HepG2 (cell line): Measurements from ENCODE around the gene HINT1. TPM values are rescaled to one million over a fixed set of nuclear protein-coding genes. Genes with fewer than 3 reads are reported as not detected.

ENCODE experiments used
- ARHGAP35 ChIP-seq: sonication (generic); formaldehyde crosslinking; IDR thresholded peaks from 2 replicates; pipeline ENCODE4 v1.9.0; 2022; ENCODE audit warnings: mild to moderate bottlenecking, inconsistent platforms, moderate library complexity, missing genetic modification reagents, borderline replicate concordance
- ARID3A ChIP-seq: IDR thresholded peaks from 2 replicates; pipeline ENCODE4 v1.6.1; 2012; ENCODE audit warnings: low read depth, low read length, improper control_type of control experiment
- CBX5 ChIP-seq: sonication (generic); formaldehyde crosslinking; IDR thresholded peaks from 2 replicates; pipeline ENCODE4 v1.4.0; 2020; ENCODE audit warnings: missing genetic modification reagents, borderline replicate concordance
- CEBPB ChIP-seq: IDR thresholded peaks from 2 replicates; pipeline ENCODE4 v1.6.1; 2011; ENCODE audit warnings: low read depth, low read length, improper control_type of control experiment, borderline replicate concordance
- CHCHD3 ChIP-seq: sonication (generic); formaldehyde crosslinking; IDR thresholded peaks from 2 replicates; pipeline ENCODE4 v1.8.0; 2022; ENCODE audit warnings: mild to moderate bottlenecking, missing genetic modification reagents, moderate library complexity
- CSRNP1 ChIP-seq: sonication (generic); formaldehyde crosslinking; IDR thresholded peaks from 2 replicates; pipeline ENCODE4 v1.8.1; 2023; ENCODE audit warnings: mild to moderate bottlenecking, missing genetic modification reagents
- GABPA ChIP-seq, 2 experiments: IDR thresholded peaks; 2 replicates each; pipeline ENCODE4 v1.6.1; 2011 to 2016; ENCODE audit warnings: low read depth in 2 of 2, low read length in 1 of 2, missing biosample characterization in 1 of 2, missing genetic modification characterization in 1 of 2
- HCFC1 ChIP-seq: fragments of 150-350 bp; IDR thresholded peaks from 2 replicates; pipeline ENCODE4 v1.6.1; 2014; ENCODE audit warnings: low read depth, low read length
- HES4 ChIP-seq: sonication (generic); formaldehyde crosslinking; IDR thresholded peaks from 2 replicates; pipeline ENCODE4 v1.9.0; 2021; ENCODE audit warnings: mild to moderate bottlenecking, missing genetic modification reagents, borderline replicate concordance
- HNRNPH1 ChIP-seq: fragments of 200-400 bp; formaldehyde crosslinking; optimal IDR thresholded peaks from 2 replicates; pipeline ENCODE3; 2017; ENCODE audit warnings: mild to moderate bottlenecking, low read depth, low read length
- ISL2 ChIP-seq: sonication (generic); formaldehyde crosslinking; IDR thresholded peaks from 2 replicates; pipeline ENCODE4 v1.5.0; 2020; ENCODE audit warnings: missing genetic modification reagents
- LBX2 ChIP-seq: sonication (generic); formaldehyde crosslinking; IDR thresholded peaks from 2 replicates; pipeline ENCODE4 v1.5.0; 2020; ENCODE audit warnings: missing genetic modification reagents, mild to moderate bottlenecking, borderline replicate concordance
- MXD4 ChIP-seq: IDR thresholded peaks from 2 replicates; pipeline ENCODE4 v1.6.1; 2016; ENCODE audit warnings: mild to moderate bottlenecking, missing biosample characterization, missing genetic modification reagents
- NAIF1 ChIP-seq: sonication (generic); formaldehyde crosslinking; IDR thresholded peaks from 2 replicates; pipeline ENCODE4 v1.5.0; 2020; ENCODE audit warnings: mild to moderate bottlenecking, missing genetic modification reagents, borderline replicate concordance
- SMYD3 ChIP-seq: sonication (generic); formaldehyde crosslinking; IDR thresholded peaks from 2 replicates; pipeline ENCODE4 v1.8.1; 2023; ENCODE audit warnings: mild to moderate bottlenecking, missing genetic modification reagents
- SNAPC2 ChIP-seq: sonication (generic); formaldehyde crosslinking; IDR thresholded peaks from 2 replicates; pipeline ENCODE4 v1.8.1; 2022; ENCODE audit warnings: mild to moderate bottlenecking, missing genetic modification reagents
- SP4 ChIP-seq: sonication (generic); formaldehyde crosslinking; IDR thresholded peaks from 2 replicates; pipeline ENCODE4 v1.8.1; 2023; ENCODE audit warnings: mild to moderate bottlenecking, missing genetic modification reagents
- TMF1 ChIP-seq: sonication (generic); formaldehyde crosslinking; IDR thresholded peaks from 2 replicates; pipeline ENCODE4 v1.8.1; 2022; ENCODE audit warnings: low read depth, missing genetic modification reagents
- ZNF24 ChIP-seq: fragments of 450-650 bp; IDR thresholded peaks from 2 replicates; pipeline ENCODE4 v1.6.1; 2017; ENCODE audit warnings: antibody characterized with exemption, mild to moderate bottlenecking
- ZNF576 ChIP-seq: sonication (generic); formaldehyde crosslinking; IDR thresholded peaks from 2 replicates; pipeline ENCODE4 v1.4.0; 2020; ENCODE audit warnings: mild to moderate bottlenecking, missing genetic modification reagents
- ZNF670 ChIP-seq: sonication (generic); formaldehyde crosslinking; IDR thresholded peaks from 2 replicates; pipeline ENCODE4 v1.8.0; 2022; ENCODE audit warnings: mild to moderate bottlenecking, missing genetic modification reagents, borderline replicate concordance
- ZNF740 ChIP-seq: sonication (generic); formaldehyde crosslinking; IDR thresholded peaks from 2 replicates; pipeline ENCODE4 v1.4.0; 2020; ENCODE audit warnings: missing genetic modification reagents
- polyA plus RNA-seq, 8 experiments: library from polyadenylated mRNA; depleted of rRNA in 3 of 8; stranded (reverse) in 7 of 8; unstranded in 1 of 8; fragments of >200 nt; fragmentation: Illumina TruSeq in 4 of 8; extraction: Trizol in 4 of 8; gene quantifications; 2 replicates each; pipeline versions ENCODE4 v1.2.1 to v1.2.3, GENCODE V29; 2011 to 2016; ENCODE audit warnings: low read depth in 4 of 8, missing spikeins in 1 of 8, mixed read lengths in 1 of 8; ENCODE audit not compliant: insufficient read depth in 1 of 8
- total RNA-seq, 5 experiments: library from RNA; depleted of rRNA; stranded (reverse); fragments of >200 nt; fragmentation: Illumina TruSeq; extraction: Trizol; gene quantifications; 2 replicates each; pipeline ENCODE4 v1.2.3, GENCODE V29; 2016; ENCODE audit warnings: low read depth in 1 of 5

Gene HINT1
- total and polyA plus RNA-seq, 2 of the 13 experiments (the other 11 are each of a cell fraction or from before 2014, with no cell fraction given), result 428 to 997 TPM

GRCh38 chr5:131163276-131164119 is 1.6 kb downstream of the HINT1 start (continued):
- TF ChIP-seq ARID3A (peak; percentile 94), HES4 (CRISPR knock-in tag) (no peak), HNRNPH1 (no peak), GABPA (IDR thresholded peaks at IDR 0.05; ENCODE audit: low read depth, low read length) (no peak), GABPA (CRISPR knock-in tag; IDR thresholded peaks at IDR 0.05; ENCODE audit: low read depth) (peak; percentile 75), SNAPC2 (CRISPR knock-in tag) (no peak), ZNF24 (no peak), TMF1 (CRISPR knock-in tag) (no peak), ISL2 (0 out of 2 replicates have a peak, but pooled peaks have one; percentile 40), LBX2 (CRISPR knock-in tag) (no peak), CEBPB (peak; percentile 92), CBX5 (no peak), ZNF740 (CRISPR knock-in tag) (no peak), SMYD3 (no peak), SP4 (CRISPR knock-in tag) (no peak), CSRNP1 (CRISPR knock-in tag) (no peak), MXD4 (CRISPR knock-in tag) (no peak), ZNF576 (CRISPR knock-in tag) (no peak), CHCHD3 (no peak), ZNF670 (CRISPR knock-in tag) (0 out of 2 replicates have a peak, but pooled peaks have one; percentile 41), NAIF1 (no peak), ARHGAP35 (CRISPR knock-in tag) (no peak), HCFC1 (no peak)
